ENCODE measurements around the gene CREBBP.
"Not testable (repeated sequence)": the region's sequence is repeated elsewhere in the genome, so short reads cannot be mapped to it uniquely, and the experiment has no call there.

- TF ChIP-seq FOXM1 (IDR thresholded peaks at IDR 0.05; ENCODE audit: borderline replicate concordance); SP1 (IDR thresholded peaks at IDR 0.05); L3MBTL2 (conservative IDR thresholded peaks at IDR 0.05); ZNF384 (IDR thresholded peaks at IDR 0.05); ELF4 (IDR thresholded peaks at IDR 0.05); FOXK2 (IDR thresholded peaks at IDR 0.05); BHLHE40 (IDR thresholded peaks at IDR 0.05; ENCODE audit: borderline replicate concordance); PKNOX1 (IDR thresholded peaks at IDR 0.05); FOXA1 (IDR thresholded peaks at IDR 0.05); NFRKB (IDR thresholded peaks at IDR 0.05); TARDBP (IDR thresholded peaks at IDR 0.05); HDGF (IDR thresholded peaks at IDR 0.05; ENCODE audit: borderline replicate concordance); LEF1 (IDR thresholded peaks at IDR 0.05; ENCODE audit: borderline replicate concordance); CTBP1 (IDR thresholded peaks at IDR 0.05; ENCODE audit: borderline replicate concordance): not testable (repeated sequence)
Observed at GRCh38 chr16:3927147-3927546, 46.6 kb upstream of the CREBBP start.
